22Rv1 (cell line): Measurements from ENCODE around the gene BCL3.
A peak's percentile ranks its signal among the peaks of the same experiment; 100 is the strongest.
"Not testable (repeated sequence)": the region's sequence is repeated elsewhere in the genome, so short reads cannot be mapped to it uniquely, and the experiment has no call there.

ENCODE experiments used
- H3K27ac ChIP-seq: fragments of 450-650 bp; 2 replicates; pipeline ENCODE4 v1.5.1; 2017
- ZFX ChIP-seq: fragments of 450-650 bp; IDR thresholded peaks from 2 replicates; pipeline ENCODE4 v1.6.1; 2017; ENCODE audit warnings: antibody characterized with exemption, borderline replicate concordance
- TF ChIP-seq, protein P1 (sequence below): fragments of 450-650 bp; IDR thresholded peaks from 2 replicates; pipeline ENCODE4 v1.5.1; 2017; ENCODE audit warnings: mild to moderate bottlenecking

BCL3 gene

DNA sequence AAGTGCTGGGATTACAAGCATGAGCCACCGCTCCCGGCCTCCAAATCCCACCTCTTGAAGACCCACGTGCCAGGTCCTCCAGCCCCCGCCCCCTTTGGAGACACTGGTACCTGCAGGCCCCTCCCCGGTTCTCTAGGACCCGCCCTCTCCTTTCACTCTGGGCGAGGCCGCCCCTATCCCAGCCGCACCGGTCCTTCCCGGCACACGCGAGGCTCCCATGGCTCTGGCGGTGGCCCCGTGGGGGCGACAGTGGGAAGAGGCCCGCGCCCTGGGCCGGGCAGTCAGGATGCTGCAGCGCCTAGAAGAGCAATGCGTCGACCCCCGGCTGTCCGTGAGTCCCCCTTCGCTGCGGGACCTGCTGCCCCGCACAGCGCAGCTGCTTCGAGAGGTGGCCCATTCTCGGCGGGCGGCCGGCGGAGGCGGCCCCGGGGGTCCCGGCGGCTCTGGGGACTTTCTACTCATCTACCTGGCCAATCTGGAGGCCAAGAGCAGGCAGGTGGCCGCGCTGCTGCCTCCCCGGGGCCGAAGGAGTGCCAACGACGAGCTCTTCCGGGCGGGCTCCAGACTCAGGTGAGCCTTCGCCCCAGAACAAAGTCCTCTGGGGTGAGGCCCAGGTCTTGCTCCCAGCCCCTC is 29.3 kb downstream of the BCL3 start, which contains the start of gene CBLC:
Gene CBLC, plus strand, starts transcription at position 176 of the 633 bp plus-strand sequence. Its CDS starts 42 bp downstream, at position 218.
- peak within 1 kb of the TSS; percentile 58 for H3K27ac ChIP-seq
- TF ChIP-seq, protein P1, sequence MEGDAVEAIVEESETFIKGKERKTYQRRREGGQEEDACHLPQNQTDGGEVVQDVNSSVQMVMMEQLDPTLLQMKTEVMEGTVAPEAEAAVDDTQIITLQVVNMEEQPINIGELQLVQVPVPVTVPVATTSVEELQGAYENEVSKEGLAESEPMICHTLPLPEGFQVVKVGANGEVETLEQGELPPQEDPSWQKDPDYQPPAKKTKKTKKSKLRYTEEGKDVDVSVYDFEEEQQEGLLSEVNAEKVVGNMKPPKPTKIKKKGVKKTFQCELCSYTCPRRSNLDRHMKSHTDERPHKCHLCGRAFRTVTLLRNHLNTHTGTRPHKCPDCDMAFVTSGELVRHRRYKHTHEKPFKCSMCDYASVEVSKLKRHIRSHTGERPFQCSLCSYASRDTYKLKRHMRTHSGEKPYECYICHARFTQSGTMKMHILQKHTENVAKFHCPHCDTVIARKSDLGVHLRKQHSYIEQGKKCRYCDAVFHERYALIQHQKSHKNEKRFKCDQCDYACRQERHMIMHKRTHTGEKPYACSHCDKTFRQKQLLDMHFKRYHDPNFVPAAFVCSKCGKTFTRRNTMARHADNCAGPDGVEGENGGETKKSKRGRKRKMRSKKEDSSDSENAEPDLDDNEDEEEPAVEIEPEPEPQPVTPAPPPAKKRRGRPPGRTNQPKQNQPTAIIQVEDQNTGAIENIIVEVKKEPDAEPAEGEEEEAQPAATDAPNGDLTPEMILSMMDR = peak; percentile 70
- TF ChIP-seq ZFX = no peak

DNA sequence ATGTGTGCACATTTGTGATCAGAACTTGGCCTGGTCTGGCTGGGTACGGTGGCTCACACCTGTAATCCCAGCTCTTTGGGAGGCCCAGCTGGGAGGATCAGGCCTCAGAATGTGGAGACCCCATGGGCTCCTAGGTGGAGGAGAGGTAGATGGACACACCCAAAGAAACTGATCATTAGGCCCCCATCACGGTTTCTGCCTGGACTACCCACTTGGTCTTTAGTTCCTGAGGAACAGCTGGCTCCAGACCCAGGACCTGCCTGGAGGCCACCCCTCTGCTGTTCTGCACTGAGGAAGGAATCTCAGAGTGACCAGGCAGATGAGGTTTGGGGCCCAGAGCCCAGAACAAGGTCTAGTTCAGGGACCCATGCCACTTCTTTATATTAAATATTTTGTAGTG is 30.6 kb downstream of the BCL3 start:
- no peak for TF ChIP-seq ZFX
- H3K27ac ChIP-seq = no peak overlapping the region

DNA sequence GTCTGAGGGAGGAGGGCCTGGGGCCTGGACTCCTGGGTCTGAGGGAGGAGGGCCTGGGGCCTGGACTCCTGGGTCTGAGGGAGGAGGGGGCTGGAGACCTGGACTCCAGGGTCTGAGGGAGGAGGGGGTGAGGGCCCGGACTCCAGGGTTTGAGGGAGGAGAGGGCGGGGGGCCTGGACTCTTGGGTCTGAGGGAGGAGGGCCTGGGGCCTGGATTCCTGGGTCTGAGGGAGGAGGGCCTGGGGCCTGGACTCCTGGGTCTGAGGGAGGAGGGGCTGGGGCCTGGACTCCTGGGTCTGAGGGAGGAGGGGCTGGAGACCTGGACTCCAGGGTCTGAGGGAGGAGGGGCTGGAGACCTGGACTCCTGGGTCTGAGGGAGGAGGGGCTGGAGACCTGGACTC is 33.2 kb downstream of the BCL3 start:
- H3K27ac ChIP-seq = not testable (repeated sequence)

DNA sequence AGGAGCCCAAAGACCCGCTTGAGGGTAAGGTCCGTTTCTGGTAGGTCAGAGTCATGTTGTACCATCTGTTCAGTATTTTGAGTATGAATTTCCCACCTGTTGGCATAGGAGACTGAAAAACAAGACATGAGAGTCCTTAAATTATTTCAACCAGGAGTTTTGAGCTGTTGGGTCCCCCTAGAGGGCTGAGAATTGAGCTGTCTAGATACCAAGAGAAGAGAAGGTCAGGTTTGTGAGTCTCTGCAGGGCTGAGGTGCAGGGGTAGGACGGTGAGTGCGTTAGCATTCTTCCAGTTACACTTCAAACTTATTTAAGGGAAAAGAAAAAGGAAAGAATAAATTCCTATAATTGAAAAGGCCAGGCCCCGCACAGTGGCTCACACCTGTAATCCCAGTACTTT is 34.2 kb downstream of the BCL3 start:
- H3K27ac ChIP-seq = no peak overlapping the region
- TF ChIP-seq ZFX = no peak
- TF ChIP-seq, protein P1 = no peak

DNA sequence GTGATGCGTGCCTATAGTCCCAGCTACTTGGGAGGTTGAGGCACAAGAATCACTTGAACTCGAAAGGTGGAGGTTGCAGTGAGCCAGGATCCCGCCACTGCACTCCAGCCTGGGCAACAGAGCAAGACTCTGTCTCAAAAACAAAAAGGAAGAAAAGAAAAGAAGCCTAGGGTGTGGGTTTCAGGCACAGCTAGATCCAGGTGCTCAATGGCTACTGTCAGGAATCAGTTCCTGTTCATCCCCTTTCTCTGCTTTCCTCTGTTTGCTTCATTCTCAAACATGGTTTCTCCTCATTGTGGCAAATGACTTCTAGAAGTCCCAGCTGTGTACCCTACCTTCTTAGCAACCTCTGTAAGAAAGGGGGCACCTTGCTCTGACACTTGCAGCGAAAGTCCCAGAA is 35.0 kb downstream of the BCL3 start:
- no peak overlapping the region for H3K27ac ChIP-seq

DNA sequence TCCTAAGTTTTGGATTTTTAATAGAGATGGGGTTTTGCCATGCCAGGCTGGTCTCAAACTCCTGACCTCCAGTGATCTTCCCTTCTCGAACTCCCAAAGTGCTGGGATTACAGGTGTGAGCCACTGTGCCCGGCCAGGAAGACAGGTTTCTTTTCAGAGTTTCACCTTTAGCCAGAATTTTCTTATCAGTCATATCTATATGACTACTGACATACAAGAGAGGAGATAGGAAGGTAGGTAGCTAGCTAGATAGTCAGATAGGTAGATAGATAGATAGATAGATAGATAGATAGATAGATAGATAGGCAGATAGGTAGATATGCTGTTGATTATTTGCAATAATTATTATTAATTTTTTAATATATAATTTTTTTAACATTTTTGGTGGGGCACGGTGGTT is 36.8 kb downstream of the BCL3 start:
- TF ChIP-seq ZFX = no peak
- H3K27ac ChIP-seq = no peak overlapping the region

More for the DNA sequence above, 35.0 kb downstream of the BCL3 start:
- TF ChIP-seq, protein P1 = no peak
- TF ChIP-seq ZFX = no peak

DNA sequence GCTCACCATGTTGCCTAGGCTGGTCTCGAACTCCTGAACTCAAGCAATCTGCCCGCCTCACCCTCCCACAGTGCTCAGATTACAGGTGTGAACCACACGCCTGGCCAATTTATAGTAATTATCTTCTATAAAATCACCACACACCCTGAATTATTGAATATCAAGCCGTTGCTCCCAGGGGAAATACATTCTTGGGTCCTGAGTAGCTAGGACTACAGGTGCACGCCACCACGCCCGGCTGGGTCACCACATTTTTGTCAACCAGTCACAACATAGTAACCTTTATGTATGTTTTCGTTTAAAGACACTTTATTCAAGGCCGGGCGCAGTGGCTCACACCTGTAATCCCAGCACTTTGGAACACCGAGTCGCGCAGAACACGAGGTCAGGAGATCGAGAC is 37.5 kb downstream of the BCL3 start:
- H3K27ac ChIP-seq = no peak overlapping the region
- TF ChIP-seq ZFX = no peak
- TF ChIP-seq, protein P1 = no peak

DNA sequence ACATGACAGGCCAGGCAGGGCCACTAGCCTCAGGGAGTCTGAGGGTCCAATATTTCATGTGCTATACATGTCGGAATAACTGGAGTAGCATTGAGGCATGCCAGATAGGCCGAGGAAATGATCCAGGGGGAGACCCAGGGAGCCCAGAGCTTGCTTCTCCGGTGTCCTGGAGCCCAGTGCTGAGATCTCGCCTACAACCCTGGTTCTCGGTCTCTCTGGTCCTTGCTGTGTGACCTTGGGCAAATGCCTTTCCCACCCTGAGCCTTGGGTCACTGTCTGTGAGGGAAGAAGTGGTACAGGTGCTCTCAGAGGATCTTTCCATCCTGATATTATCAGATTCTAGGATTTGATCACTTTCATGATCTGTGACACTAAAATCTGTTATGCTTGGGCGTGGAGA is 40.5 kb downstream of the BCL3 start:
- no peak overlapping the region for H3K27ac ChIP-seq
- TF ChIP-seq, protein P1 = no peak
- no peak for TF ChIP-seq ZFX

DNA sequence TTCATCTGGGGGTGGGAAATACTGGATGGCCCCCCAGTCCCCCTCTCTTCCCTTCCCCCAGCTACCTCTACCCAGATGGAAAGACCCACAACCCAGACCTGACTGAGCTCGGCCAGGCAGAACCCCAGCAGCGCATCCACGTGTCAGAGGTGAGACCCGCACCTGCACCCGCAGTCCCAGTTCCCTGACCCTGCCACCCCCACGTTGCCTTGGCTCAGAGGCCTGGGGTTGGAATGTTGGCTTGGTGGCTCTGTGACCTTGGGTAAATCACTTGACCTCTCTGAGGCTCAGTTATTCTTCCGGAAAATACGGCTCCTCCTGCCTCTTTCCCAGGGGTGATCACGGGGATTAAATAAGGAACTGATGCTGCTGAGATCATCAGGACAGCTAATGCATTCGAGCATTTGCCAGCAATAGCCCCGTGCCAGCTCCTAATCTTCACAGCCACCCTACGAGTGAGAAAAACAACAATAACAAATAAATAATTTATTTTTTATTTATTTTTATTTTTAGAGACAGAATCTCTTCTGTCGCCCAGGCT is 41.5 kb downstream of the BCL3 start:
- no peak overlapping the region for H3K27ac ChIP-seq
- TF ChIP-seq ZFX = no peak
- TF ChIP-seq, protein P1 = no peak
